Smooth muscle cell (in vitro differentiated cells): ENCODE data around the gene CDKL5. TPM values are rescaled to one million over a fixed set of nuclear protein-coding genes. Genes with fewer than 3 reads are reported as not detected.

Source experiments
- DNase-seq: peaks from one replicate; lab custom pipeline; 2025; ENCODE audit not compliant: unreplicated experiment; lab: John Stamatoyannopoulos, UW
- H2AFZ ChIP-seq: fragments of 200-600 bp; sonication (generic); 2 replicates; pipeline ENCODE4 v1.6.0; 2016; ENCODE audit warnings: antibody characterized with exemption, low read depth, mild to moderate bottlenecking
- H3F3A ChIP-seq: fragments of 200-600 bp; sonication (generic); 2 replicates; pipeline ENCODE4 v1.6.0; 2017; ENCODE audit warnings: antibody characterized with exemption, low read depth
- H3K27ac ChIP-seq: fragments of 200-600 bp; sonication (generic); 2 replicates; pipeline ENCODE4 v1.5.1; 2016; ENCODE audit warnings: low read depth, mild to moderate bottlenecking
- H3K27me3 ChIP-seq: fragments of 200-600 bp; sonication (generic); 2 replicates; pipeline ENCODE4 v1.6.1; 2016; ENCODE audit warnings: low read depth, mild to moderate bottlenecking
- H3K36me3 ChIP-seq: fragments of 200-600 bp; sonication (generic); 2 replicates; pipeline ENCODE4 v1.5.1; 2016; ENCODE audit warnings: low read depth
- H3K4me1 ChIP-seq: fragments of 200-600 bp; sonication (generic); 2 replicates; pipeline ENCODE4 v1.5.1; 2016; ENCODE audit warnings: low read depth
- H3K4me2 ChIP-seq: fragments of 200-600 bp; sonication (generic); 2 replicates; pipeline ENCODE4 v1.6.0; 2016; ENCODE audit warnings: mild to moderate bottlenecking
- H3K4me3 ChIP-seq: fragments of 200-600 bp; sonication (generic); 2 replicates; pipeline ENCODE4 v1.5.1; 2016; ENCODE audit warnings: mild to moderate bottlenecking
- H3K79me2 ChIP-seq: fragments of 200-600 bp; sonication (generic); 2 replicates; pipeline ENCODE4 v1.6.0; 2016; ENCODE audit warnings: low read depth, mild to moderate bottlenecking
- H3K9ac ChIP-seq: fragments of 200-600 bp; sonication (generic); 2 replicates; pipeline ENCODE4 v1.6.0; 2016; ENCODE audit warnings: low read depth
- H3K9me3 ChIP-seq: fragments of 200-600 bp; sonication (generic); replicated peaks from 2 replicates; pipeline ENCODE4 v1.5.1; 2016; ENCODE audit warnings: low read depth
- H4K20me1 ChIP-seq: fragments of 200-600 bp; sonication (generic); 2 replicates; pipeline ENCODE4 v1.6.0; 2016; ENCODE audit warnings: low read depth
- CTCF ChIP-seq: fragments of 200-600 bp; sonication (generic); IDR thresholded peaks from 2 replicates; pipeline ENCODE4 v1.5.1; 2017; ENCODE audit warnings: borderline replicate concordance, mild to moderate bottlenecking, antibody characterized with exemption; ENCODE audit not compliant: insufficient read depth, poor library complexity, severe bottlenecking
- WGBS: methylation state at CpG from one replicate; pipeline ENCODE4 v1.1.7; 2016; ENCODE audit warnings: low lambda C conversion rate; 5-methylcytosine and 5-hydroxymethylcytosine counted together
- polyA plus RNA-seq: library from polyadenylated mRNA; unstranded; fragments of >200 nt; fragmentation: Nextera tagmentation; extraction: Ambion mirVana; gene quantifications from 2 replicates; pipeline ENCODE4 v1.2.1, GENCODE V29; 2016
- total RNA-seq: library from RNA; depleted of rRNA; stranded (reverse); fragments of >200 nt; gene quantifications from 2 replicates; pipeline ENCODE4 v1.2.3, GENCODE V29; 2014

Gene CDKL5
- total and polyA plus RNA-seq, 2 experiments from 2014 or later: 3.4 to 14.4 TPM

- Histone ChIP-seq H3K4me1 (no peaks in the 10 kb centered on the region), H3K9ac (no peak overlapping the region), H2AFZ (no peak overlapping the region), H3K36me3 (no peaks in the 10 kb centered on the region), H3K79me2 (no peaks in the 10 kb centered on the region), H3F3A (no peaks in the 10 kb centered on the region), H3K27ac (no peak overlapping the region), H3K9me3 (peaks cover 4% of the 10 kb centered on the region), H3K4me2 (no peak overlapping the region), H3K4me3 (no peak overlapping the region), H4K20me1 (peaks cover 8% of the 10 kb centered on the region), H3K27me3 (no peaks in the 10 kb centered on the region)
- no peak for TF ChIP-seq CTCF
- DNase-seq: no peak
- 94% methylated on average over 1 of the region's 1 CpG for WGBS
Observed at GRCh38 chrX:18543738-18544137, 118.3 kb downstream of the CDKL5 start.

GRCh38 chrX:18545771-18546170, 120.4 kb downstream of the CDKL5 start:
- no peak for TF ChIP-seq CTCF
- H3K27ac ChIP-seq: no peak overlapping the region
- WGBS: 93% methylated on average over 2 of the region's 2 CpGs

GRCh38 chrX:18548996-18549395, 123.6 kb downstream of the CDKL5 start:
- Histone ChIP-seq H4K20me1 (peaks cover 11% of the 10 kb centered on the region), H3K4me1 (no peaks in the 10 kb centered on the region), H3K9me3 (no peaks in the 10 kb centered on the region), H3K4me2 (no peak overlapping the region), H2AFZ (no peak overlapping the region), H3K27me3 (no peaks in the 10 kb centered on the region), H3K27ac (no peak overlapping the region), H3K4me3 (no peak overlapping the region), H3F3A (no peaks in the 10 kb centered on the region), H3K36me3 (no peaks in the 10 kb centered on the region), H3K9ac (no peak overlapping the region), H3K79me2 (peaks cover 5% of the 10 kb centered on the region)
- TF ChIP-seq CTCF: no peak
- 73% methylated on average over 3 of the region's 3 CpGs for WGBS
- no peak for DNase-seq

More at GRCh38 chrX:18545771-18546170, 120.4 kb downstream of the CDKL5 start:
- Histone ChIP-seq H3K27me3 (no peaks in the 10 kb centered on the region), H4K20me1 (peaks cover 11% of the 10 kb centered on the region), H3K9me3 (no peaks in the 10 kb centered on the region), H3K36me3 (no peaks in the 10 kb centered on the region), H3K4me2 (no peak overlapping the region), H3K79me2 (no peaks in the 10 kb centered on the region), H2AFZ (no peak overlapping the region), H3K4me3 (no peak overlapping the region), H3K4me1 (no peaks in the 10 kb centered on the region), H3F3A (no peaks in the 10 kb centered on the region), H3K9ac (no peak overlapping the region)
- no peak for DNase-seq

GRCh38 chrX:18549643-18550042, 124.2 kb downstream of the CDKL5 start:
- DNase-seq: no peak
- Histone ChIP-seq H4K20me1 (peaks cover 11% of the 10 kb centered on the region), H2AFZ (no peak overlapping the region), H3K4me1 (no peaks in the 10 kb centered on the region), H3K27ac (peak overlapping the region; percentile 33), H3K9ac (no peak overlapping the region), H3K4me3 (no peak overlapping the region), H3K79me2 (peaks cover 5% of the 10 kb centered on the region), H3F3A (no peaks in the 10 kb centered on the region), H3K4me2 (no peak overlapping the region), H3K9me3 (no peaks in the 10 kb centered on the region), H3K27me3 (no peaks in the 10 kb centered on the region), H3K36me3 (no peaks in the 10 kb centered on the region)
- no peak for TF ChIP-seq CTCF
- WGBS: 35% methylated on average over 1 of the region's 1 CpG
